Ishikawa (cell line): ENCODE data around the gene TAF11L11.
"Not testable (repeated sequence)": the region's sequence is repeated elsewhere in the genome, so short reads cannot be mapped to it uniquely, and the experiment has no call there.

ENCODE experiments used
- CREB1 ChIP-seq: IDR thresholded peaks from 2 replicates; pipeline ENCODE4 v1.6.1; 2012; ENCODE audit warnings: low read depth
- FOXM1 ChIP-seq: IDR thresholded peaks from 2 replicates; pipeline ENCODE4 v1.6.1; 2012; ENCODE audit warnings: low read depth, borderline replicate concordance
- MAX ChIP-seq: IDR thresholded peaks from 2 replicates; pipeline ENCODE4 v1.6.1; 2012
- RAD21 ChIP-seq: IDR thresholded peaks from 2 replicates; pipeline ENCODE4 v1.6.1; 2012; ENCODE audit warnings: low read depth
- REST ChIP-seq: IDR thresholded peaks from 2 replicates; pipeline ENCODE4 v1.6.1; 2012; ENCODE audit warnings: low read depth, mild to moderate bottlenecking
- TAF1 ChIP-seq: IDR thresholded peaks from 2 replicates; pipeline ENCODE4 v1.6.1; 2012; ENCODE audit warnings: low read depth, mild to moderate bottlenecking
- YY1 ChIP-seq: IDR thresholded peaks from 2 replicates; pipeline ENCODE4 v1.6.1; 2012; ENCODE audit warnings: low read depth

- TF ChIP-seq CREB1, FOXM1, REST, MAX, RAD21, YY1, TAF1: not testable (repeated sequence)
These were observed 6.3 kb upstream of the TAF11L11 start, which contains the start of gene TAF11L10 for GRCh38 chr5:17597728-17598127.
